ENCODE data around the gene ATP1A4.

ATP1A4 gene

DNA sequence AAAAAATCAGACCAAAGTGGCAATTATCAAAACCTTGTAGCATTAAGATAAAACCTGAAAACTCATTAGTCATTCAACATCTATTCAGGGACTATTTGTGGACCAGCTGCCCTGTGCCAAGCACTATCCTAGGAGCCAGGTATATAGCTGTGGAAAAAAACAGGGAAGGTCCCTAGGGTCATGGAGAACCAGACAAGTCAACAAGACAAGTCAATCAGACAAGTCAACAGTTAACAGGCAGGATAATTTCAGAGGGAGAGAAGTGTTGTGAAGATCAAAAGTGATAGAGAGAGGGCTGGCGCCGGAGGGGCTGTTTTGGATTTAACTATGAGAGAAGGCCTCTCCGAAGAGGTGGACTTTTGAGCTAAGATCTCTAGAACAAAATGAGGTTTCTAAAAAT is 3.3 kb upstream of the ATP1A4 start:
- no peak for DNase-seq

DNA sequence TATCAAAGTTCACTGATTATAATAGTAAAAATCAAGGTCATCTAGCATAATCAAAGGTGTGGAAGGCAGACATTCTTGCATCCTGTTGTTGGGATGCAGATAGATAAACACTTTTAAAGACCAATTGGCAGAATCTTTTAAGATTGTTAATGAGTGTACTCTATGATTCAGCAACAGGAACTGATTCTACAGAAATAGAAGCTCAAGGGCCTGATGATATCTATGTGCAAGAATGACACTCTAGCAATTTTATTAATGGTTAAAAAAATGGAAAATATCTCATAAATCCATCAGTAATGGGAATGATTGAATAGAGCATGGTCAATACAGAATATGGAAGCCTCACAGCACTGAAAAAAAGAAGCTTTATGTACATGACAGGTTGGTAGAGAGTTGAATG is 2.2 kb upstream of the ATP1A4 start:
- no peak for DNase-seq

DNA sequence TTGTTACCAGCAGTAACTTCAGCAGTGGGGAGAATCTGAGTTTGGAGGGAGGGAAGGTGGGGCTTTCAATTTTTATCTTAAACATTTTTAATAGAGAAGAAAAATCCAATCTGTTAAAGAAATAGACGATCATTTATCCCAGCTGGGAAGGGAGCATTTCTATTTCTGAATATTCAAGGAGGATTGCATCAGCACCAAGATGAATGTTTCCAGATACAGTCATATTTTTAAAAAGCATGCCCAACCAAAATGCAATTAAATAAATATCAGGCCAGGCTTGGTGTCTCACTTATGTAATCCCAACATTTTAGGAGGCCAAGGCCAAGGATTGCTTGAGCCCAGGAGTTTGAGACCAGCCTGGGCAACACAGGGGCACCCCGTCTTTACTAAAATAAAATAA is 1.7 kb upstream of the ATP1A4 start:
- no peak for DNase-seq

DNA sequence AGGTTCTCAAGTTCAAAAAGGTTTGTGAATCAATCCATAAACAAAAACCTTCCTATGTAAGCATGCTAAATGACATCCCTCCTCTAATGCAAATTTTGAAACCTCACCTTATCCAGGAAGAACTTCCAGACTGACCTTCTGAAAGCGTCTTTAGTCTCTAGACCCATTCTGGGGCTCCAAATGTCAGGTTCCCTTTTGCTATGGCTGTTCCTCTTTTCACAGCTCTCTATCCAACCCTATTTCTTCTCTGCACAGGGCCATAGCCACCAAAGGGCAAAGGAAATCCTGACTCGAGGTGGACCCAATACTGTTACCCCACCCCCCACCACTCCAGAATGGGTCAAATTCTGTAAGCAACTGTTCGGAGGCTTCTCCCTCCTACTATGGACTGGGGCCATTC is 3.4 kb downstream of the ATP1A4 start:
- no peak for DNase-seq

DNA sequence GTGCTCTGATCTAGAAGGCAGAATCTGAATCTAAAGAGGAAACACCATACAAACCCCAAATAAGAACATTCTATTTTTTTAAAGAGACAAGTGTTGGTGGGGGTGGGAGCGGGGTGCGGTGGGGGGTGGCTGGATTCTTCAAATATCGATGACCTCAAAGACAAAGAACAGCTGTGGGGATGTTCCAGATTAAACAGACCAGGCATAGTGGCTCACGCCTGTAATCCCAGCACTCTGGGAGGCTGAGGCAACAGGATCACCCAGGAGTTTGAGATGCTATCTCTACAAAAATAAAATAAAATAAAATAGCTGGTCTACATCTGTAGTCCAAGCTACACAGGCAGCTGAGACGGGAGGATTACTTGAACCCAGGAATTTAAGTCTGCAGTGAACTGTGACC is 5.0 kb downstream of the ATP1A4 start:
- DNase-seq = no peak

DNA sequence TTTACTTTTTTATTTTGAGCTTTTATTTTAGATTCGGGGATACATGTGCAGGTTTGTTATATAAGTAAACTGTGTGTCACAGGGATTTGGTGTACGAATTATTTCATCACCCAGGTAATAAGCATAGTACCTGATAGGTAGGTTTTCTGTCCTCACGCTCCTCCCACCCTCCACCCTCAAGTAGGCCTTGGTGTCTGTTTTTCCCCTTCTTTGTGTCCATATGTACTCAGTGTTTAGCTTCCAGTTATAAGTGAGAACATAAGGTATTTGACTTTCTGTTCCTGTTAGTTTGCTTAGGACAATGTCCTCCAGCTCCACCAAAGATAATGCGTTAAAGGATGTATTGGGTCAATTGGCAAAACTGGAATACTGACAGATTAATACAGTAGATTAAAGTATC is 5.8 kb downstream of the ATP1A4 start:
- DNase-seq = no peak

DNA sequence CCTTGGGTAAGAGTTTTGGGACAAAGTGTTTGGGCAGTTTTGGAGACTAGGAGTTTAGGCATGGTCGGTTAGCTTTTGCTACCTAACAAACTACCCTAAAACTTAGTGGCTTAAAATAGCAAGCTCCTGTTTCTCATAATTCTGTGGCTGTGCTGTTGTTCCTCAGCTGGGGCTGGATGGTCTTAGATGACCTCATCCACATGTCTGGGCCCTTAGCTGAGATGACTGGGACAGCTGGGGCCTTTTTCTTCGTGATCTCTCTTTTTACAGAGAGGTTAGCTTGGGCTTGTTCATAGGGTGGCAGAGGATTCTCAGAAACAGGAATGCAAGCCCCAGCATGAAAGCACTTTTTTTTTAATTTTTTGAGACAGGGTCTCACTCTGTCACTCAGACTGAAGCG is 6.6 kb downstream of the ATP1A4 start:
- no peak for DNase-seq

DNA sequence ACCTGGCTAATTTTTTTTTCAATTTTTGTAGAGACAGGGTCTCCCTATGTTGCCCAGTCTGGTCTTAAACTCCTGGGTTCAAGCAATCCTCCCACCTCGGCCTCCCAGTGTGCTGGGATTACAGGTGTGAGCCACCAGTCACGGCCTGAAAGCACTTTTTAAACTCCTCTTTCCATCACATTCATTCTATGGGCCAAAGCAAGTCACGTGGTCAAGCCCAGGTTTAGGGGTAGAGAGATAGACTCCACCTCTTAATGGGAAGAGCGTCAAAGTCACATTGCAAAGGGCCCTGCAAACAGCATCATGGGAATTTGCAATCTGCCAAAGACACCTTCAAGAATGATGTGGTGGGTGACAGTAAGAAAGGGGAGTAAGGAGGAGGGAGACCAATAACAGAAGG is 7.1 kb downstream of the ATP1A4 start:
- DNase-seq = no peak

DNA sequence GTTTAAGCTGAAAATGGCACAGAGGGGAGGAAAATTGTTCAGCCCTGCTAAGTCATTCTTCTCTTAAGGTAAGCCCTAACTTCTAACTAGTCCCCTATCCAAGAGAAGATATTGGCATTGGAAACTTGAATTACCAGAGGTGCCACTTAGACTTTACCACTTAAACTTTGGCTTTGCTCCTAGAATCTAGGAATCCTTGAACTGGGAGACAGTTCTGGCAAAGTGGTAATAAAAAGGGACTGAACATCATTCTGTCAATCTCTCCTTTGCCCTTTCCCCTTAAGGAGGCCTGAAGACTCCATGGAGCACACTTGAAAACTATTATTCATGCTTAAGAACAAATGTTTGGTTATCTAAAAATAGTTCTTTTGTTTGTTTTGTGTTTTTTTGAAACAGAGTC is 8.4 kb downstream of the ATP1A4 start:
- no peak for DNase-seq

DNA sequence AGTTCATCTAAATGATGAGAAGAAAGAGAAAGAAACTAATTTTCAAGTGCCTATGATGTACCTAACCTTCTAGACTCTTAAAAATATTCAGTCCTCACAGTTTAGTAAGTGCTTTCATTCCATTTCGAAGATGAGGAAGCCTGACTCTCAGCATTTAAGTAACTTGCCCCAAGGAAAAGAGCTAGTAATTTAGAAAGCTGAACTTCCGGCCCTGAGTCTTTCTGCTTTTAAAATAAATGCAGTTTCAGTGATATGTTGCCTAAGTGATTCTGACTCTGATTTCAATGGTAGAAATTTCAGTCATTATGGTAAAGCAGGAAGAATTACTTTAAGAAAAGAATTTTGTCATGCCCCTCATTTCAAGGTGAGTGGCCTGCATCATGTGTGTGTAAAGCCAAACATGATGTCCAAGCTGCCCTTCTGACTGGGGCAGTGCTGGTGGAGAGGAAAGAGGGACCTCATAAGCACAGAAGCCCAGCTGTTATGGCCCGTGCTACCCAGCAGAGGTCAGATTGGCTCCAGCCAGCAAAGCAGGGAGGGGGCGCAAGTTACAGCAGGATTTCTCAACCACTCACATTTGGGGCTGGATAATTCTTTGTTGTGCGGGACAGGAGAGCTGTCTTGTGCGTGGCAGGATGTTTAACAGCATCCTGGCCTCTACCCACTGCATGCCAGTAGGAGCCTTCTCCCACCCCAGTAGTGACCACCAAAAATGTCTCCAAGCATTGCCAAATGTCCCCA is 10.7 kb downstream of the ATP1A4 start:
- no peak for DNase-seq

DNA sequence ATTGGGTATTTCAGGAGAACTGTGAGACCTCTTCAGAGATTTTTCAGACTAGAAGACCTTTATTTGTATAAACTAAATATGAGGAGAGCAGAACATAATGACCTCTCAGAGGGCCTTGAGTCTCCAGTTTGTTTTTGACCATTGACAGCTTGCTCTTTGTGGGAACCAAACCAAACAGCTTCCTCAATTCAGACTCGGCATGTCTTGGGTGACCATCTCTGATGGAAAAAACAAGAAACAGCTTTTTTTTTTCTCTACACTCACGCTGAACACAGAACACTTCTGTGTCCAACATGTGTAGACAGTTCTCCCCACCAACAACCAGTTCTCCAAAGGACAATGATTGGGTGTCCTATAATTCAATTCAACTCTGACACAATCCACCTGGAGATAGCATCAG is 11.5 kb downstream of the ATP1A4 start:
- no peak for DNase-seq

DNA sequence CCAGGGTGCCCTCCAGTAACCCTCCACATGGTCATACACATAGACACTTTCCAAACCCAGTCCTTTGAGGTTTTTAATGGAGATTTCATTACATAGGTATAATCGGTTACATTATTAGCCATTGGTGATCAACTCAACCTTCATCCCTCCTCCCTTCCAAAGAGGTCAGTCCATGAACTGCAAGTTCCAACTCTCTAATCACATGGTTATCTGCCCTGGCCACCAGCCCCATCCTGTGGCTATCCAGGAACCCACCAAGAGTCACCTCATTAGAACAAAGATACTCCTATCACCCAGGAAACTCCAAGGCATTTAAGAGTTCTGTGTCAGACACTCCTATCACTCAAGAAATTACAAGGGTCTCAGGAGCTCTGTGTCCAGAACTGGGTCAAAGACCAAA is 12.2 kb downstream of the ATP1A4 start:
- no peak for DNase-seq

DNA sequence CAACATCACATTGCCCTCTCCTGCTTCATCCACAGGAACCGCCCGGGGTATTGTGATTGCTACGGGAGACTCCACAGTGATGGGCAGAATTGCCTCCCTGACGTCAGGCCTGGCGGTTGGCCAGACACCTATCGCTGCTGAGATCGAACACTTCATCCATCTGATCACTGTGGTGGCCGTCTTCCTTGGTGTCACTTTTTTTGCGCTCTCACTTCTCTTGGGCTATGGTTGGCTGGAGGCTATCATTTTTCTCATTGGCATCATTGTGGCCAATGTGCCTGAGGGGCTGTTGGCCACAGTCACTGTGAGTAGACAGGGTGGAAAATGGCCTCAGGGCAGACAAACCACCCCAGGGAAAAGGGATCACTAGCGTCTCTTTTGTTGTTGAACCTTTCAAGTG is 12.7 kb downstream of the ATP1A4 start:
- no peak for DNase-seq

DNA sequence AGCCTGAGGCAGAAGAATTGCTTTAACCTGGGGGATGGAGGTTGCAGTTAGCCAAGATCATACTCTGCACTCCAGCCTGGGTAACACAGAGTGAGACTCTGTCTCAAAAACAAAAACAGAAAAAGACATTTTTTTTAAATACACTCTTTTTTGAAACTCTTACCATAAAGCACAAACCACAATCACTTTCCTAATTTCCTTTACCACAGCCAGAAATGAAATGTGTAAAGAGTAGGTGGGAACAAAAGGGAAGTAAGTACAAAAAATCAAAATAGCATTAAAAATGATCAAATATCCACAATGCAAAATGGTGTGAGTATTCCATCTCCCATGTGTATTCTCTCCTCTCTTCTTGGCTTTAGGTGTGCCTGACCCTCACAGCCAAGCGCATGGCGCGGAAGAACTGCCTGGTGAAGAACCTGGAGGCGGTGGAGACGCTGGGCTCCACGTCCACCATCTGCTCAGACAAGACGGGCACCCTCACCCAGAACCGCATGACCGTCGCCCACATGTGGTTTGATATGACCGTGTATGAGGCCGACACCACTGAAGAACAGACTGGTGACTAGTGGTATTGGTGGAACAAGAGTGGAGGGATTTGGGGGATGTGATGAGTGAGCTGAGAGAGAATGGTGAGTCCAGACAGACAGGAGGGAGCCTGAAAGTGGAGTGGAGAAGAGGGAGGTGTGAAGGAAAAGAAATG is 14.9 kb downstream of the ATP1A4 start:
- no peak for DNase-seq

DNA sequence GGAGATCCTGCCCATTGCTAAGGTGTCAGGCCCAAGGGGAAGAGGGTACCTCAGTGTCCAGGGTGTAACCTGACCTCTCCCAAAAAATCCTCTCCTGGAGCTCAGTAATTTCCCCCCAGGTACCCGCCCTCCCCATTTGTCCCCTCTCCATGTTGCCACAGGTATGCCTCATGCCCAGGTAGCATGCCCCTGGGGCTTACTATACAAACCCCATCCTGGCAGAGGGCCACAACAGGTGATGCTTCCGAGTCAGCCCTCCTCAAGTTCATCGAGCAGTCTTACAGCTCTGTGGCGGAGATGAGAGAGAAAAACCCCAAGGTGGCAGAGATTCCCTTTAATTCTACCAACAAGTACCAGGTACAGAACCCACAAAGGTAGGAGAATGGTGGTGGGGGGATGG is 15.7 kb downstream of the ATP1A4 start:
- DNase-seq = no peak

DNA sequence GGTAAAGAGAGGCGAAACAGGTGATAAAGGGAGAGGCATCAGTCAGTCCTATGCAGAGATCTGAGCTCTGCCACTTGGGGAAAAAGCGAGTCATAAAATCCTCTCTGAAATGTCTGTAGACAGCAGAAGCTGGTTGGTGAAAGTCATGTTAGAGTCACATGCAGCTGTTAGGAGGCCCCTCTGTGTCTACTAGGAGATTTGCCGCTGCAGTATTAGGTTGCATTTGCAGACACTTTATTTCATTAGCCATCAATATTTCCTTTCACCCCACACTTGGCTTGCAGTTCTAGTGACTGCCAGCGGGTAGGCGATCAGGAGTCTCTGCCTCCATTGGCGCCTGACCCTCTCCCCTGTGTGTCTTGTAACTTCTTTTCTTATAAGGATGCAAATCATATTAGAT is 16.2 kb downstream of the ATP1A4 start:
- no peak for DNase-seq

DNA sequence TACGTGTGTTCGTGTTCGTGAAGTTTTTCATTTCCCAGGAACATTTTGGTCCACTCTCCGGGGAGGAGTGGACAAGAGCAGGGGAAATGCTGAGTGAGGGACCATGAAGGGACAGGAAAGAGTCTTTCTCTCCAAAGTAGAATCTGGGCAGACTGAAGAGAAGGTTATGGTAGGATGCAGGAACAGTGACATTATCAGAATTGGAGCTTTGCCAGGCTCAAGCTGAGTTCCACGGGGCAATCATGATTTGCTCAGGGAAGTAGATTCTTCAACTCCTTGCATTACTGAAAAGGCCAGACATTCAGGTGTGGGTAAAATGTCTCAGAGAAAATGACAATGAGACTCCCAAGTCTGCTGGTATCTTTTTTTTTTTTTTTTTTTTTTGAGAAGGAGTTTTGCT is 16.6 kb downstream of the ATP1A4 start:
- DNase-seq = no peak

DNA sequence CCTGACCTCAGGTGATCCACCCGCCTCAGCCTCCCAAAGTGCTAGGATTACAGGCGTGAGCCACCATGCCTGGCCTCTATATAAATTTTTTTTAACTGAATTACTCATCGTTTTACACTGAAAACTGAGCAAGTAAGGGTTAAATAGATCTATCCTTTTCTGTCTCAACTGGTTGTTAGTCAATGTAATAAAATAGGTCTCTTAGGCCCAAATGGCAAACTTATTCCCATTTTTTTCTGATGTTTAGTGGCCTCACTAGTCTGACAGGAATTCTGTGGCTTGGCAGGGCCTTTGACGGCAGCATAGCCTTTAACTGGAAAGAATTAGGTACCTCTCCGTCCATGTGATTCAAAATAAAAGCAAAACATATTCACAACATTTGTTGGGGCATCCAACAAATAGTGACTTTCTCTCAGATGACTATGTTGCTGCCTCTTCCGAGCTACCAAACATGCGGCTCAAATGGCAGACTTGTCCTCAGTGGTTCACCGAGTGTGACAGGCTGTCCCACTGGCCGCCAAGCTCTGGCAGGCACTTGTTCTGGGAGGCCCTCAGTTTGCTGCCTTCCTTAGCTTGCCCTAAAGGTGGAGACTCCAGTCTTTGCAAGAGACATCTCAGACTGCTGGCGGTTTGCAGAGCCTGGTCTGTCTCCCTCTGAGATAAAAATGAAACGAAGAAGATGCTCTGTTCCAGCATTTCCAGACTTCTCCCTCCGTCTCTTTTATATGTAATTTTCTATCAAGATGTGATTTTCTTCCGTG is 17.4 kb downstream of the ATP1A4 start:
- DNase-seq = no peak

DNA sequence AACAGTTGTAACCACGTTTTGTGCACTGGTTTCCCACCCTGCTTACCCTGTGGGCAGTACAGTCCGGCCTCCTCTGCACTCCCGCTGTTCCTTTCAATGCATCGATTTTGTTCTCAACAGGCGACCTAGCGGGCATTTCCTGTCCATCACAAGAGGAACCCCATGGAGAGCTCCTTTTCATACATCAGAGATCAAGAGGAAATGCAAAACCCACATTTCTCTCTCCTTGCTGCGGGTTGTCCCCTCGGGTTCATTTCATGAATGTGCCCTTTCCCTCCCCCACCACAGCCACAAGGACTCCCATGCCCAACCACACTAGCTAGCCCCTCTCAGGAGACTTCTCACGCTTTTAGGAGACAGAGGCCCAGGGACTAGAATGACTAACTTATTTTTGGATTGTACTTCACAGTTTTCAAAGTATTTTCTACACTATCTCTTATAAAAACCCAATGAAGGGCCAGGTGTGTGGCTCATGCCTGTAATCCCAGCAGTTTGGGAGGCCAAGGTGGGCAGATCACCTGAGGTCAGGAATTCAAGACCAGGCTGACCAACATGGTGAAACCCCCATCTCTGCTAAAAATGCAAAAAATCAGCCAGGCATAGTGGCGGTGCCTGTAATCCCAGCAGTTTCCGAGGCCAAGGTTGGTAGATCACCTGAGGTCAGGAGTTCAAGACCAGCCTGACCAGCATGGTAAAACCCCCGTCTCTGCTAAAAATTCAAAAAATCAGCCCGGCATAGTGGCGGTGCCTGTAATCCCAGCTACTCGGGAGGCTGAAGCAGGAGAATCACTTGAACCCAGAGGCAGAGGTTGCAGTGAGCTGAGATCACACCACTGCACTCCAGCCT is 18.4 kb downstream of the ATP1A4 start:
- no peak for DNase-seq

DNA sequence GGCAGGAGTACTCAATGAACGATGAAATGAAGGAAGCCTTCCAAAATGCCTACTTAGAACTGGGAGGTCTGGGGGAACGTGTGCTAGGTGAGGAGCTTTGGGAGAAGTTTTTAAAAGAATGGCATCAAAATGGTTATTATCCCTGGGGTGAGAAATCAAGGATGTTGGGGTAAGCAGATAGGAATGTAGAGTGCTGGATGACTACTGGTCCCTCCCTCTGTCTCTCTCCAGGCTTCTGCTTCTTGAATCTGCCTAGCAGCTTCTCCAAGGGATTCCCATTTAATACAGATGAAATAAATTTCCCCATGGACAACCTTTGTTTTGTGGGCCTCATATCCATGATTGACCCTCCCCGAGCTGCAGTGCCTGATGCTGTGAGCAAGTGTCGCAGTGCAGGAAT is 20.0 kb downstream of the ATP1A4 start:
- no peak for DNase-seq

DNA sequence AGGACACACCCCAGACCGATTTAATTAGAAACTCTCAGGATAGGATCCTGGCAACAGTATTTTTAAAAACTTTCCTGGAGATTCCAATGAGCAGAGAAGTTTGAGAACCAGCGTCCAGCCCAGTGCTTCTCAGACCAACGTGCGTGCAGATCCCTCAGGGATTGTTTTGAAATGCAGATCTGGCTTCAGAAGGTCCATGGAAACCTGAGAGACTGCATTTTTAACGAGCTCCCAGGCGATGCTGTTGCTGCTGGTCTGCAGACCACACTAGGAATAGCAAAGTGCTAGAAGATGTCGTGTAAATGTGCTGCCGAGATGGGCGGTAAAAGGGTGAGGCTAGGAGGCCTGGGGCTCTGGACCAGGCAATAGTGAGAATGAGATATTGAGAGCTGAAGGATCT is 20.6 kb downstream of the ATP1A4 start:
- no peak for DNase-seq

DNA sequence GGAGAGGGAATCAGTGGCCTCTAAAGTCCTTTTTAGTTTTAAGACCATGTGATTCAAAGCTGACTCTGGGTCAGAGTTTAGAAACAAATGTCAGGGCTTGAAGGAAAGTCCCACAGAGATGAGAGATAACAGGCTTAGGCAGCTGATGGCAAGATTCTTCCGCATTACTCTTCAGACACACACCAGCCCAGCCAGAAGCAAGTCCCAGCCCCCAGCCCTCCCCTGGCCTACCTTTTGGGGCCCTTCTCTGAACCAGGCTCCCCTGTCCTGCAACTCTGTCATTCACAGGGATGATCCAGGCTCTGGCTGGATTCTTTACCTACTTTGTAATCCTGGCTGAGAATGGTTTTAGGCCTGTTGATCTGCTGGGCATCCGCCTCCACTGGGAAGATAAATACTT is 25.8 kb downstream of the ATP1A4 start:
- DNase-seq = no peak

DNA sequence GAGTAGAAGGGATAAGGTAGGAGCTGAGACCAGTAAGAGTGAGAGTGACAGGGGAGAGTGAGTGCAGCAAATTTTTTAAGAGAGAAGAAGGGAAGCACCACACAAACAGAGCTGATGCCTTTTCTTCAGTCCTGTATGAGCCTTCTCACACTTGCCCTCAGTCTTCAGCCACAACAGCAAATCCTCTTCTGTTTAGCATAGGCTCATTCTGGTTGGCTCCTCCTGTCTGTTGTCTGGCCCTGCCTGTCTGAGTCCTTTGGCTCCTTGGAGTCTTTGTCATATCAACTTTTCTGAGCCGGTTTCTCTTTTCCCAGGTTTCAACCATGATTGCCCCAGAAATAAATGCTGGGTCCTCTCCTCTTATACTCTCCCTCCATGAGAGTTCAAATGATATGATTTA is 26.3 kb downstream of the ATP1A4 start:
- no peak for DNase-seq

All from NCI-H526 treated with DMSO at 0.1 percent for 48 hours (cell line).